Central memory CD4-positive, alpha-beta T cell (primary cell): ENCODE results near the gene TMEM174.

Source experiments
- DNase-seq: peaks from one replicate; pipeline ENCODE4 v3.0.0; 2022

Gene TMEM174

DNA sequence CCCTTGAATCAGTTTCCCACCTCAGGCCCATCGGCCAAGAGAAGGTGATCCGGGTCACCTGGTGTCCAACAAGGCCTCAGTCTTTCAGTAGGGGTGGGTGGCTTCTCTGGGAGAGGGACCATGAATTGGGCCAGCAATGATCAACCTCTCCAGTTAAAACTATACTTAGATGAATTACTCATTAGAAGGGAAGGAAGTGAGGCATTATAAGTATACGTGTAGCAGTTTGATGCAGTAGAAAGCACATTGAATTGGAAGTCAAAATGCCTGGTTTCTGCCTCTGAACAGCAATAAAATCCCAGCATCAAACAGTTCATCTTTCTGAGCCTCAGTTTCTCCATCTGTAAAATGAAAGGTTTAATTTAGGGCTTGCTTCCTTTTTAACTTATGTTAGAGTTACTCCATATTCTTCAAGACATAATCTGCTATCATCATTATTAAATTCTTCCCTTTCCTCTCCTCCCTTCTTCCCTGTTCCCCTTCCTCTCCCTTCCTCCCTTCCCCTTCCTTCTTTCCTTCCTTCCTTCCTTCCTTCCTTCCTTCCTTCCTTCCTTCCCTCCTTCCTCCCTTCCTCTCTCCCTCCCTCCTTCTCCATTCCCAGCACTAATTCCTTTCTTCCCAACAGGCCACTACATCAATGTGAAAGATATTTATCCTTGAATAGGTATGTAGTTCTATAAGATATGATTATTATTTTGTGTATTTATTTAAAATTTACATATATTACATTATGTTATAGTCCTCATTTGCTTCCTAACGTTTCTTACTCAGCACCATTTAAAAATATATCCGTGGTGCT, 18.6 kb upstream of the TMEM174 start:
- DNase-seq: no peak

DNA sequence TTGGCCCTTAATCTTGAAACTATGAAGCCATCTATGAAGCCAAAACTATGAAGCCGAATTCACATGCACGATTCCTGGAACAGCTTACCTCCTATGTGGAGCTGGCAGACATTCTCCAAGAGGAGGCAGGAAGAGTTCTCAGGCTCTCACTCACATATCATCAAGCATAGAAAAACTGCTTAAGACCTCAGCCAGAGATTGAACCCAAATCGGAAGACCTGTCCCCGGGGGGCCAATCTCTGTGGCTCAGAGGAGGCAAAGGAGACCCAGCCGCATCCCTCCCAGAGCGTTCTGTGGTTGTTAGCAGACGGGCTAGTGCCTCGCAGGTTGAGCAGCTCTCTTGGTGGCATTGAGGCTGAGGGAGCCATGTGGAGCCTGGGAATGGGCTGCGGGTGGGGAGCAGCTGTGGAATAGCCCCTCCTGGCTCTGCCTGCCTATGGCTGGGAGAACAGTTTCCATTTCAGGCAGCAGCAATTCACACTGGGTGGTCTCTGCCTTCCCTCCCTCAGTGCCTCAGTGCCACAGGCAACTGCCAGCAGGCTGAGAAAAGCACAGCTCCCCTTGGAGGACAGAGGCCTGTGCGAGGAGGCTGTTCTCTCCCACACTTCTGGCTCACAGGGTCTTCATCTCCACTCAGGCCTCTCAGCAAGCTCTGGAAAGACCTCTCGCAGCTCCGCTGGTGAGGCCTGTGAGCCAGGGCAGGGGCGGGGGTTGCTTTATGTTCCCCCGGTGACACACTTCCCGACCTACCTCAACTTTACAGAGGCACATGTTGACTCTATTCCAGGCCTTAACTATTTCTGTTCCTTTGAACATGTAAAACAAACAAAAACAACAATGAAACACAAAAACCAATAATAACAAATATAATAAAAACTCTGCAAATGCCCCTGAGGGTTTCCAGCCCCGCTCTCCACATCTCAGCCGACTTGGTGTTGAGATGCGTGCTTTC, 17.4 kb upstream of the TMEM174 start:
- DNase-seq: no peak

- DNase-seq: no peak
Measured at GRCh38 chr5:73157414-73158303, 15.3 kb upstream of the TMEM174 start.

GRCh38 chr5:73158313-73158712, 14.7 kb upstream of the TMEM174 start:
- DNase-seq: no peak

- peak; percentile 65 for DNase-seq
Measured at GRCh38 chr5:73160239-73160671, 12.7 kb upstream of the TMEM174 start.

DNA sequence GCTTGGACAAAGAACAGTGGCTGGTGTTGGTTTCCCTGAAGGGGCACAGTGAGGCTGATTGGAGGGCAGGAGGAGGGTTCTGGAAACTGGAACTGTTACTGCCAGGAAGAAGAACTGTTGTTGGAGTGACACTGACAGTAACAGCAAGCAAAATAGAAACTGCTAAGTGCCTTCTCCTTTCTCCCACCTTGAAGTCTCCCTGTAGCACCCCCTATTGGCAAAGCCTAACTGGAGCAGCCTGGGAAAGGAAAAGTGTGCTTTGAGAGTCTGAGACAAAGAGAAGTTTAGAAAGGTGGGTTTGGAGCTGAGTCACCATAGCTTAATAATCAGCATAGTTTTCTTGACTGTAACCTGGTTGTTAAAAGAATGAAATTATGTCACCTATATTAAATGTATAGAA, 2.5 kb upstream of the TMEM174 start:
- no peak for DNase-seq

DNA sequence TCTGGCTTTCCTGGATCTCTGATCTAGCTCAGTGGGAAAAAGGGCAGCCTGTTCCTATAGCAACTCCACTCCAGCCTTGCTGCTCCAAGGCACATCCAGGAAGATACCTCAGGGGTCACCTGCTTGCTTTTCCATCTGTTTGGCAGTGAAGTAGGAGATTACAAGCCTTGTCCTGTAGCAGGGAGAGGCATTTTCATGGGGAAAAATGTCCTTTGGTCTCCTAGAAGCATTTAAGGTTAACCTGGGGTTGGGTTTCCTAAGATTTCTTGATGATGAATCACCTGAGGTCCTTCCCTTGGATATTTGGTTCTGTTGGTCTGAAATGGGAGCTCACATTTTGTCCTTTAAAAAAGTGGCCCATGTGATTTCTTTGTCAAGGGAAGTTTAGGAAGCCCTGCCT, 1.5 kb upstream of the TMEM174 start:
- no peak for DNase-seq

DNA sequence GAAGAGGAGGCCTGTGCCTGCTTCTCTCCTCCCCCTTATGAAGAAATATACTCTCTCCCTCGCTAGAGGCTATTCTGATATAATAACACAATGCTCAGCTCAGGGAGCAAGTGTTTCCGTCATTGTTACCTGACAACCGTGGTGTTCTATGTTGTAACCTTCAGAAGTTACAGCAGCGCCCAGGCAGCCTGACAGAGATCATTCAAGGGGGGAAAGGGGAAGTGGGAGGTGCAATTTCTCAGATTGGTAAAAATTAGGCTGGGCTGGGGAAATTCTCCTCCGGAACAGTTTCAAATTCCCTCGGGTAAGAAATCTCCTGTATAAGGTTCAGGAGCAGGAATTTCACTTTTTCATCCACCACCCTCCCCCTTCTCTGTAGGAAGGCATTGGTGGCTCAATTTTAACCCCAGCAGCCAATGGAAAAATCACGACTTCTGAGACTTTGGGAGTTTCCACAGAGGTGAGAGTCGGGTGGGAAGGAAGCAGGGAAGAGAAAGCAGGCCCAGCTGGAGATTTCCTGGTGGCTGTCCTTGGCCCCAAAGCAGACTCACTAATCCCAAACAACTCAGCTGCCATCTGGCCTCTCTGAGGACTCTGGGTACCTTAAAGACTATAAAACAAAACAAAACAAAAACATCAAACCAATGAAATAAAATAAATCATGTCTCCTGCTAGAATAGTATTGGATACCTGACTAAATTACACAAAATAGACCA, 1.3 kb downstream of the TMEM174 start:
- no peak for DNase-seq

DNA sequence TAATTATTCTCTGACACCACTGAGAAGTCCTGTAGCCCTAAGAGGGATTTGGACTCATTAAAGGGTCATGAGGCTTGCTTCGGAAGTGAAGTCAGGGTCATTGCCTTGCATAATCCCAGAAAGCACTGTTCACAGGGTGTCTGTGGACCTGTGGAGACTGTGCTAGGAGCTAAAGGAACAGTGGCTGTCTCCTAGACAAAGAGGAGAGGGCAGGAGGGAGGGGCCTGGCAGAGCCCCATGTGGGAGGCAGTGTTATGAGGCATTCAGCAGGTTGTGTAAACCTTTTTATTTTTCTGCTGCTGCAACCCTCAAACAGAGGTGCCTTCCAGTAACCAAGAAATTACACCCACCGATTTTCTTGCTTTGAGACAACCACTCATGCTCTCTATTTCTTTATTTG, 3.3 kb downstream of the TMEM174 start:
- DNase-seq: no peak

- no peak for DNase-seq
Measured at GRCh38 chr5:73178265-73178664, 5.3 kb downstream of the TMEM174 start.

GRCh38 chr5:73179730-73180129, 6.7 kb downstream of the TMEM174 start:
- DNase-seq: no peak

- DNase-seq: no peak
Measured at GRCh38 chr5:73180566-73180965, 7.6 kb downstream of the TMEM174 start.

DNA sequence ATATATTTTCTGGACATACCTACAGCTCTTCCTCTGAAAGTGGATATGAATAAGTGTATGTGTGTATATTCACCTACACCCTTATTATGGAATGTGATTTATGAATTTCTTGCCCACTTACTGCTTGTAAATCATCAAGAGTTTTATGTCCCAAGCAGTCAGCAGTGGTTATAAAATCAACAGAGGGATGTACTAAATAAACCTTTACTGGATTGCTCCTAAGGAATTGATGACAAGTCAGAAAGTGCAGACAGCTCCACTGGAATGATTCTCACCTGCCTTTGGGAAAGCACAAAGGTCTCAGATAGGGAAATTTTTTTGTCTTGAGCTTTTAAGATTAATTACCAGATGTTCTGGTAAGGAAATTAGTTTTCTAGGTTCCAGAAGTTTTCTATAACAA, 9.3 kb downstream of the TMEM174 start:
- DNase-seq: no peak

- no peak for DNase-seq
Measured at GRCh38 chr5:73183000-73183399, 10.0 kb downstream of the TMEM174 start.

GRCh38 chr5:73183481-73183891, 10.5 kb downstream of the TMEM174 start:
- DNase-seq: no peak

- no peak for DNase-seq
Measured at GRCh38 chr5:73186976-73187375, 14.0 kb downstream of the TMEM174 start.

DNA sequence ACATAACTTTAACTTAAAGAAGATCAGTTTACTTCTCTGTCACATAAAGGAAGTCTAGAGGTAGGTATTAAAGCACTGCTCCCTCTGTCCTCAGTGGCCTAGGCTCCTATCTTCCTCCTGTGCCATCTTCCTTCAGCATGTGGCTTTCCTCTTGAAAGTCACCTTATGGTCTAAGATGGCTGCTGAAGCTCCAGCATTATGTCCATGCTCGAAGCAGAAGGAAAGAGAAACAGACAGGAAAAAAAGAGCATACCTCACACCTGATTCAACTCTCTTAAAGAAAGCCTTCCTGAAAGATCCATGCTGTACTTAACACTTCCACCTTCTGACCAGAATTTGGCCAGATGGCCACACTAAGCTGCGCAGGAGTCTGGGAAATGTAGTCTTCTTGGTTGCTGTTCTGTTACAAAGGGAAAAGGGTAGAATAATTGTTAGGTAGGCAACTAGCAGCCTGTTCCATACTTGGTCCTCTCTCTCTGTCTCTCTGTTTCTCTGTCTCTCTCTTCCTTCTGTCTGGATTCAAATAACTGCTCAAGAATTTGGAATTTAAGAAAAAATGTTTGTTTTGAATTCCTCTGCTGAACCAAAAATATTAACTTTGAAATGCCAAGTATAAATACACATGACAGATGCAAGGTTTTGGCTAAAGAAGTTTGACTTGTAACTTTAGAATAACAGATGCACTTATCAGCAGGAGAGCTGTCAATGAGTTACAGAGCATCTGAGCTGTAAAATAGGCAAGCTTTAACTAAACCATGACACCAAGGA, 16.0 kb downstream of the TMEM174 start:
- no peak for DNase-seq

GRCh38 chr5:73189871-73190376, 16.9 kb downstream of the TMEM174 start:
- DNase-seq: no peak

DNA sequence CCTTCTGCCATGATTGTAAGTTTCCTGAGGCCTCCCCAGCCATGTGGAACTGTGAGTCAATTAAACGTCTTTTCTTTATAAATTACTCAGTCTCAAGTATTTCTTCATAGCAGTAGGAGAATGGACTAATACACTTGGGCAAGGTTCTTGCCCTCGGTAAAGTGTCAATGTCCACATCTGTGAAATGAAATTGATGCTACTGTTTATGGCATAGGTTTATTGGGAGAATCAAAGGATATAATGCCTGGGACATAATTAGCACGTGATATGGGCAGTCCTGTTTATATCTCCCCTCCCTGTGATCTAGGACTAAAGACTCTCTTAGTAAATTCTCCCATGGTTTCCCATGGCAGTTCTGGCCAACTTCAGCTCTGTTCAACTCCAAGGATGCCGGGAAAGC, 19.4 kb downstream of the TMEM174 start:
- DNase-seq: no peak

- no peak for DNase-seq
Measured at GRCh38 chr5:73193592-73193991, 20.6 kb downstream of the TMEM174 start.

DNA sequence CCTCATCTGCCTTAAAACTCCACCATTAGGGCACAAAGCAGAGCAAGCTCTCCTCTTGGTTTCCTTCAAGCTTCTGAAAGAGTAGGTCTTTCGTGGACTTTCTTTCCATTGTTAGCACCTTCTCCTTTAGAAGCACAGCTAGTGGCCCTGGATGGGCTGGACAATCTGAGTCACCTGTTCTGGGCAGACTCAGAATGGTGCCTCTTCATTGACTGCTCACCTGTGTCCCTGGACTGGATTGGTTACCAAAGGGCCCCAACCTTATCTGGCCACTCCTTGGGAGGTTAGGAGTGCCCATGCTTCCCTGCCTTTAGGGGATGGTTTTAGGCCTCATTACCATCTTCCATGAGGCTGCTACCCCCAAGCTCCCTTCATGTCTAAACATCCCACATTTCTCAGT, 23.2 kb downstream of the TMEM174 start:
- no peak for DNase-seq
